NCI-H1436 treated with DMSO at 0.1 percent for 48 hours (cell line): Measurements from ENCODE around the gene USF1.

Experiments
- DNase-seq: peaks from one replicate; lab custom pipeline; 2025; lab: John Stamatoyannopoulos, UW

The USF1 gene, protein sequence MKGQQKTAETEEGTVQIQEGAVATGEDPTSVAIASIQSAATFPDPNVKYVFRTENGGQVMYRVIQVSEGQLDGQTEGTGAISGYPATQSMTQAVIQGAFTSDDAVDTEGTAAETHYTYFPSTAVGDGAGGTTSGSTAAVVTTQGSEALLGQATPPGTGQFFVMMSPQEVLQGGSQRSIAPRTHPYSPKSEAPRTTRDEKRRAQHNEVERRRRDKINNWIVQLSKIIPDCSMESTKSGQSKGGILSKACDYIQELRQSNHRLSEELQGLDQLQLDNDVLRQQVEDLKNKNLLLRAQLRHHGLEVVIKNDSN

DNA sequence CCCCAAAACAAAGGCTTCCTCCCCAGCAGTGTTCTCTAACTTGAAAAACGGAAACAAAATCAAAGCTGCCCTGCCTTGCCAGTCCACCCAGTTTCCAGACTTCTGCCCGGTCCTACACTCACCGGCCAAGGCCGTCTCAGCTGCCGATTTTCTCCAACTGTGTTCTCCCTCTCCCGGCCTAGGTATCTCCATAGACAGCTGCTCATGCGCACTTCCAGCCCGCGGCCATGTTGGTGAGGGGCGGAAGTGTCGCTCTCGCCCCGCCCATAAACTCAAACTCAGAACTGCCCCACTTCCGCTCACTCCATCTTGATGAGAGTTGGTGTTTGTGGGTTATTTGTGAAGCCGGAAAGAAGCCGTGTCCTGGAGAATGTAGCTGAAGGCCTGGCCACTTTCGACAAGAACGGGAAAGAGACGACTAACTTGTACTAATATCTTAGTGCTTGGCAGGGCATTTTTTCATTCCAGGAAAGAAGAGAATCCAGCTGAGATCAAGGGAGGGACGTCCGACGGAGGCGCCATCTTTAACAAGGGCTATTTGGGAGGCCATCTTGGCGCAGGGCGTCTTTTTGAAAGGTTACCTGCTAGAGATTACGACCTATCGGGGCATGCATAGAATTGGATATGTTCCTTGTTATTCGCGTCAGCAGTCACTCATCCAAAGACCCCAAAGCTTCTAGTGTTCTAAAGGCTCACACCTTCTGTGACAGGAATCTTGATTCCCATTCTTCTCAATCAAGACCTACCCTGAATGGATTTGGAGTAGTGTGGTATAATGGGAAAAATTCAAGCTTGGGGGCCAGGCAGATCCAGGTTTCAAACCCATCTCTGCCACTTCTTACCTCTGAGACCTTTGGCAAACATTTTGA is at the start of gene USF1:
TSS of gene USF1 (minus strand) at position 242 of the 869 bp plus-strand sequence. CDS start 2,702 bp downstream, outside the sequence.
- DNase-seq, result peak; percentile 84

DNA sequence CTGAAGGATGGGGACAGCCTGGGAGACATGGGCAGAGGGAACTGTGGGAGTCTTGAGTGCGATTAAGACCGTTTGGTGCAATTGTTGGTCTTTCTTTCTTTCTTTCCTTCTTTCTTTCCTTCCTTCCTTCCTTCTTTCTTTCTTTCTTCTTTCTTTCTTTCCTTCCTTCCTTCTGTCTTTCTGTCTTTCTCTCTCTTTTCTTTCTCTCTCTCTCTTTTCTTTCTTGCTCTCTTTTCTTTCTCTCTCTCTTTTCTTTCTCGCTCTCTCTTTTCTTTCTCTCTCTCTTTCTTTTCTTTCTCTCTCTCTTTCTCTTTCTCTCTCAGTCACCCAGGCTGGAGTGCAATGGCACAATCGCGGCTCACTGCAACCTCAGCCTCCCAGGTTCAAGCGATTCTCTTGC is 49.5 kb upstream of the USF1 start:
- DNase-seq, result no peak

DNA sequence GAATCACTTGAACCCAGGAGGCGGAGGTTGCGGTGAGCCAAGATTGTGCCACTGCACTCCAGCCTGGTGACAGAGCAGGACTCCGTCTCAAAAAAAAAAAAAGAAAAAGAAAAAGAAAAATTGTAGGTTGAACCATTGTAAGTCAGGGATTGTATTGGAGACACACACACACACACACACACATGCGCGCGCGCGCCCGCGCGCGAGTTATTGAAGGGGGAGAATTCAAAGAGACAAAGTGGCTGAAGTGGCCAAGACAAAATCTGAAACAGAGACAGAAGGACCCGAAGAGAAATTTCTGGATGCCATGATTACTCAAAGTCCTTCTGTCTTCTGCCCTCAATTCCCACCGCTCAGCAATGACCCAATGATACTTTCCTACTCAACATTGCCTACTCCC is 48.7 kb upstream of the USF1 start:
- DNase-seq, result no peak

DNA sequence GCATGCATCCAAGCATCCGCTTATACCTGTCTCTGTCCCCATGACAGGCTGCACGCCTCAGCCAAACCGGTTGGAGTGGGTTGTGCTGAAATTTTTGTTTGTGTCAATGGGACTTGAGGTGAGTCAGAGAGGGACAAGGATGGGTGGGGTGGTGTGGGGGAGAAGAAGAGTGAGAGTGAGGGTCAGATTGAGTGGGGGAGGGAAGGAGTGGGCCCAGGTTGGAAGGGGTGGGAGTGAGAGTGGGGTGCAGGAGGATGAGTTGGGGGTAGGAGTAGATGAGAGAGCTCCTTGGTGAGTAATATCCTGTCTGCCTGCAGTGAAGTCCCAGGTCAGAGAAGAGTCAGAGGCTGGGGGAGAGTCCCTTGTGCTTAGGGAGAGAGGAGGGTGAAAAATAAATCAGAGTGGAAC is 46.8 kb upstream of the USF1 start:
- DNase-seq, result no peak

DNA sequence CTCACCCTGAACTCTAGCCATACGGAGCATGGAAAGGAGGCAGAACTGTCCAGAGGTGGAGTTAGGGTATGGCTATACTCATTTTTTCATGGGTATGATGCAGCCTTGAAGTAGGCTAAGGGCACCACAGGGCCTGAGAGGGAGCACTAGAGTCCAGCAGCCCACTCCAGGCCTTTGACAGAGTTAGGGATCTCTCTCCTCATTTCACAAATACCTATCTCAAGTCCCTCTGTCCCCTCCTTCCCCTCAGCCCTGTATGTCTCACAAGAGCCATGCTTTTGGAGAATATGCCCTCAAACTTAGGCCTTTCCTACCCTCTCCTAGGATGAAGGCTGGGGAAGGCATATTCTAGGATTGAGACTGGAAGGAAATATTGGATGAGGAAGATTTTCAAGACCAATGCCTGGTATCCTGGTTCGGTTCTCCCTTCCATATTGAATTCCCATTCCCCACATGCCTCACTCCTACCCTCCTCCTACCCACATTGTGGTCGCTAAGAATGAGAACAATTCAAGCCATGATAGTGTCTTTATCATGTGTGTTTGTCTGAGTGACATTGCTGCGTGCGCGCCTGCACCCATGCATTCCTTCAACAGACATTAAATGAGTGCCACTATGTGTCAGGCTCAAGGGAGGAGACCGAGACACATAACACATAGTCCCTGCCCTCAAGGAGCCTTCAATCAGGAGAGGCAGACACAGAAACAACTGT is 46.2 kb upstream of the USF1 start:
- DNase-seq, result no peak

DNA sequence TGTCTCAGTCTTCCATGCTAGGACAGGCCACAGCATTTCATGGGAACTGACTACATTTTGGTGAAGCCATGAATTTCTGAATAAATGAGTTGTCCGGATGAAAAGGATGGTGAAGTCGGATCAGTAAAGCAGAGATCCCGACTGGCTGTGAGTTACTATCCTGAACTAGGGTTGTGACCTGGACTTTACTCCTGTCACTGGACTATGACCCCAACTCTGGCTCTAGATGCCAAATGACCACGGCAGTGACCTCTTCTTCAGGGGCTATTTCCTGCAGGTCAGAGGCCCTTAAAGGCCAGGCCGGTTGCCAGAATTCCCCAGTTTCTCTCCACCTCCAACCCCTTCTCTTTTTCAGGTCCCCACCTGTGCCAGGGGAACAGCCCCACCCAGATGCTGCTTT is 45.3 kb upstream of the USF1 start:
- DNase-seq, result no peak

DNA sequence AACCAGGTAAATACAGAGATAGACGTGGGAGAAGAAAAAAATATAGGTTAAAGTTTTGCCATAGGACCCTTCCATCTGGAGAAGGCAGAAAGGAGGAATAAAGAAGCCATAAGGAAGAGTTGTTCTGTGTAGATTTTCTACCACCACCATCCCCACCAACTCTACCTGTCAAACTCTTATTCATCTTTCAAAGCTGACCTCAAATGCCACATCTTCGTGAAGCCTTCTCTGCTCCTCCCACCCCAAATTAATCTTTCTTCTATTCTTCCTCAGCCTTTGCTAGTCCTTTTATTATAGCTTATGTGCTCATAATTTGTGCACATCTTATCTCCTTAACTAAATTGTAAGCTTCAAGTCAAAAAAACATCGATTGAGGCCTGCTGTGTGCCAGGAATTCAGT is 44.8 kb upstream of the USF1 start:
- no peak for DNase-seq

DNA sequence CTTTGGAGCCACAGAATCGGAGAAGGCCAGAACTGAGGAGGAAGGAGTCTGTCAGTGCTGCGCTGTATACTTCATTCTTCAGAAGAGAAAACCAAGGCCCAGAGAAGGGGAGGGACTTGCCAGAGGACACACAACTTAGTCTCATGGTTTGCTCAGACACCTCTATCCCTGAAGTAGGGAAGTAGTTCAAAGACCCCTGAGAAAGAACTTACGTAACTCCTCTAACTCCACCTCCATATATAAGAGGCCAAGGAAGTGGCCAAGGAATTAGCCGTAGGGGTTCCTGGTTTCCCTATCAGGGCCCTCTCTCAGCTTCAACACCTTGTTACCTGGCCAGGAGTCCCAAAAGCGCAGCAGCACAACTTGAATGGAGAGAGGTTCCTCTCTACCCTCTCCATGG is 44.2 kb upstream of the USF1 start:
- DNase-seq, result no peak

DNA sequence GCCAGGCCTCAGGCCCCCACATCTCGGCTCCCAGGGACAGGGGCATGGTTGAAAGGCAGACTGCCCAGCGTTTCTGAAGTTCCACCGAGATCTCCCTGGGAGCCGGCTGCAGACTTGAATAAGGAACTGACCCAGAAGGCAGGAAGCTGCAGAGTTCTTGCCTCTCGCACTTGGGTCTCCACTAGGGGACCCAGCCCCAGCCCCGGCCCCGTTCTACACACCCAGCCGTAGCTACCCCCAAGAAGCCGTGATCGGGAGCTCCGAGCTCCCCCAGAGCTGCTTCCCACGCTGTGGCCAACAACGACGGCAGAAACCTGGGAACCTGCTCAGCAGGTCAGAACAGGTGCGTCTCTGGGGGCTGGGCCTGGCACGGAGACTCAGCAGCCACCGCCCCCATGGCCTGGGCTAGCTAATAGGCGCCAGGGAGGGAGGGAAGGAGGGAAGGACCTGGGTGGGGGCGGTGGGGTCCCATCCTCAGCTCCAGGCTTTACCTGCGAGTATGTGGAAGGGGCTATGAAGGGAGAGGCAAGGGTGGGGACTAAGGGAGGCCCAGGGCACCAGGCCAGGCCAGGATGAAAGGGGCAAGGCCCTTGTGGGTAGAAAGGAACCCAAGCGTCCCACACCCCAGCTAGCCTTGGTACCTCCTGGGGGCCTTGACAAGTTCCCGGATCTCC is 43.6 kb upstream of the USF1 start, which contains the start of gene NECTIN4:
TSS of gene NECTIN4 (minus strand) at position 308 of the 674 bp plus-strand sequence. CDS start at position 46, 262 bp downstream.
- DNase-seq, result no peak

DNA sequence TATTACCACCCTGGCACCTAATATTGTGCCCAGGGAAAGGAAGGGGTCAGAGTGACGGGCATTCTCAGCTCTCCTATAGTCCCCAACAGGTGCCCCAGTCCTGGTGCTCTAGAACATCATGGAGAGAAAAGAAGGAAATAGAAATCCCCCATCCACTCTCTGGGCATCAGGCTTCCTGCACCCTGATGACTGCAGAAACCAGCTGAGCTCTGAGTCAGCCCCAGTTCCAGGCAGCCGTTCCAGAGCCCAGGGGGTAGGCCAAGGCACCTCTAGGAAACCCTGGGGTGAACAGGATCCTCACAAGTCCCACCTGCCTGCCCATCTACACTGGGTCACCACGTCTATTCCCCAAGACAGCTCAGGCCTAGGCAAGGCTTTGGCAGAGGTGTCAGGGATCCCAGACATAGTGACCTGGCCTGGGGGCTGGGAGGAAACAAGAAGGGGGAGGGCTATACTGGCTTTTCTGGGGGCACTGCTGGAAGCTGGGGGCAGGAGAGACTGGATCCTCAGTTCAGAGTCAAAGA is 42.9 kb upstream of the USF1 start:
- no peak for DNase-seq

DNA sequence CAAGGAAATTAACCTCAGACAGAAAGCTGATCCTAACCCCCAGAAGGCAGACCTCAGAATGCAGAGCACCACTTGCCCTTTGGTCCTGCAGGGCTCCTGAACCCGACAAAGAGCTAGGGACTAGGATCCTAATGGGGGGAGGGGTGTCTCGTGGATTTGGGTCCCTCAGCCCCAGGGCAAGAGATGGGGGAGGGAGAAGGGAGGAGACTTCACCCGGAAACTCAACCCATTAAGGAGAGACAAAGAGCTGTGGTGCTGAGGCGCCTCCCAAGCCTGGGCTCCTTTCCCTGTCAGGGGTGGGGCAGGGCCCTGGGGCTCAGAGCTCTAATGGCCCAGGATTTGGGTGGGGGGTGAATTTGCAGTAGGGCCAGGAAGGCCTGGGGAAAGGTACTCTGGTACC is 40.7 kb upstream of the USF1 start:
- DNase-seq, result no peak

DNA sequence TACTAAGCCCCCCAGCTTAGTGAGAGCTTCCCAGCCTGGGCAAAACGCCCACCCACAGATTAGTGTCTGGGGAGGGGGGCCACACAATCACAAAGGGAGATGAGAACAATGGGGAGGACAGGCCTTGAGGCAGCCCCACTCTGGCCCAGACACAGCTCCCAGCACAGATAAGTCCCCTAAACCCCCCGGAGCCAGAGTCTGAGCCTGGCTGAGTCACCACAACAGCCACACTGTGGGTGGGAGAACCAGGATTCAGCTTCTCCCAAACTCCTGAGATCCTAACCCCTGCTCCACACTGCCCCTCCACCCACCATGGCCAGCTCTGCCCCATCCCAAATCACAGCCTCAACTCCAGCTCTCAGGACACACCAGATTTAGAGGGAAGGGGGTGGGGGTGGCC is 39.4 kb upstream of the USF1 start:
- no peak for DNase-seq

DNA sequence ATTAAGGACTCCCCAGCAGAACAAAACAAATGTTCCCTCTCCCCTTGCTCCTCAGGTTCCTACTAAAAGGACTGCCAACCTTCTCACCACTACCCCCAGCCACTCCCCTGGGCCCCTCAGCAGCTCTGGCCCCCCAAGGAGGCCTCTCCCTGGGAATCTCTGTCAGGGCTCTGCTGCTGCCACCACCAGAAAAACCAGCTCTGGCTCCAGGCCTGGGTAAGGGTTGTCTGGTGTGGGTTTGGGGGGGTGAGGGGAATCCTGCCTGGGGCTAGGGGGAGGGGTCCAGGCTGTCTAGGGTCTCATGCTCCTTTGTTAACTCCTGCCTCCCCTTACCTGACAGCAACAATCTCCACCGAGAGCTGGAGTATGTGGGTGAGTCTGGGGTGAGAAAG is 38.8 kb upstream of the USF1 start:
- no peak for DNase-seq

DNA sequence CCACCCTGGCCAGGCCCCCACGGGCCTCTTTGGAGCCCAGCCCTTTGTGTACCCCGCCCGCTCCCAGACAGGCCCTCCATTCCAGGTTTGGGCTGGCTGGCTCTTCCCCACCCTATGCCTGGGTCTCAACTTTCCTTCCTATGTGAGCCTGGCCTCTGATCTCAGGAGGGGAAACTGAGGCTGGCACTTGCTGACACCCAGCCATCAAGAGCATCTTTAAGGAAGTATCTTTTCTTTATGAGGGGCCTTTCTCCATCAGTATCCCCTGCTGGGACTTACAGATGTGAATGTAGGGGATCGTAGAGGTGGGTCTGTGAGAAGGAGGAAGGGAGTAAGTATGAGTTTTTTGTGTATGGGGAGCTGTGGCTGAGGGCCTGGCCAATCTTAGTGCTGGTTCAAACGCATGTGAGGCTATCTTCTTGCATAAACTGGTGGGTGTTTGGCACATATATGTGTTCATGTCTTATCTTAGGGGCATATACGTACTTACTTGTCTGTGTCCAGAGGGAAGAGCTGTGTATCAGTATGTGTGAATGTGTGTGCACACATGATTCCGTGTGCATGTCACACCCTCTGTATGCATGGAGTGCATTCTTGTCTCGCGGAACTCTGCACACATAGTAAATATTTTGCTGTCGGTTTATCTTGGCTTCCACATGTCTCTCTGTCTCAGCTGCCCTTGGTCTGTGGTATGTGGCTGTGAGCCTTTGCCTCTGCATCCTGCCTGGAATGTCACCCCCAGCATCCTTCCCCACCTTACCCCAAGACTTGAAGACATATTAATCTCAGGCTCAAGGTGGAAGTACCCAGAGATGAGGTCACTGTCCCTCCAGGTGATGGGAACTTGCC is 38.2 kb upstream of the USF1 start:
- DNase-seq, result no peak

DNA sequence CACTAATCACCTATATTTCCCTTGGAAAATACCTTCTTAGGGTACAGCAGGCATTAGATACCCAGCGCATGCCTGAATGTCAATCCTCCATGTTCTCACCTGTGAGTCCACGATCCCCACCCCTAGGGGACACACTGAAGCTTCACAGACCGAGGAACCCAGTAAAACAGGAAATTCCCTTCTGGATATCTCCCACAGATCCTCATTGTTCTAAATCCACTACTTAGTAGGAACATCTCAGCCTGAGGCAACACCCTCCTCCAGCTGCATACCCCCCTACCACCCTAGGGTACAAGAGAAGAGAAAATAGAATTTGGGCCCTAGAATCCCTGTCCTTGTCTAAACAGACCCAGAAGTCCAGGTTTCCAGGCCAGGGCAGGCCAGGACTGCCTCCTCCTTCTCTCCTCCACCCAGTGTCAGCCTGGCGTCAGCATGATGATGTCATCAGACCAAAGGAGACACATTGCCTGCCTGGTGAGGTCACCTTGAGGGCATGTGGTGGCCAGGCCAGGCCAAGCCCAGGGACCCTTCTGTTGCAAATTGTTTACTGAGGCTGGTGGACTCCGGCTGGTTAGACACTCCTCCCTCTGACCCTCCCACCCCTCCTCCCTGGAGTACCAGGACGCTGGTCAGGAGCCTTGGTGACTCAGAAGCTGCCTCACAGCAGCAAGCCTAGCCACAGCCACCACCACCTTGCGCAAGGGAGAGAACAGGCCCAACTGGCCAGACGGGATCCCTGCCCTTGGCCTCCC is 37.4 kb upstream of the USF1 start:
- no peak for DNase-seq

DNA sequence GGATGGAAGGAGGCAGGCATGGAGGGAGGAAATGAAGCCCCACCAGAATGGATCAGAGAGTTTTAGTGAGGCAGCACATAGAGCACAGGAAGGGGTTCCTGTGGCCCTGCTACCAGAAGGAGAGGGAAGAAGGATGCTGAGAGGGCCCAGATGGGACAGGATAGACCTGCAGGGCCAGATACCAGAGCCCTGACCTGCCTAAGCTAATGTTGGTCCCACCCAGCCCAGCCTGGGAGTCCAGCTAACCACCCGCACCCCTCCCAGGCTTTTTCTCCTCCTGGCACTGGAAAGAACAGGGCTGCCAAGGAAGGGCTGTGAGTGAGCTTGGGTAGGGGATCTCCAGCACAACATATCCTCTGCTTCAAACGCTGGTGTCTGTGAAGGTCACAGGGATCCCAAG is 36.7 kb upstream of the USF1 start:
- DNase-seq, result no peak

DNA sequence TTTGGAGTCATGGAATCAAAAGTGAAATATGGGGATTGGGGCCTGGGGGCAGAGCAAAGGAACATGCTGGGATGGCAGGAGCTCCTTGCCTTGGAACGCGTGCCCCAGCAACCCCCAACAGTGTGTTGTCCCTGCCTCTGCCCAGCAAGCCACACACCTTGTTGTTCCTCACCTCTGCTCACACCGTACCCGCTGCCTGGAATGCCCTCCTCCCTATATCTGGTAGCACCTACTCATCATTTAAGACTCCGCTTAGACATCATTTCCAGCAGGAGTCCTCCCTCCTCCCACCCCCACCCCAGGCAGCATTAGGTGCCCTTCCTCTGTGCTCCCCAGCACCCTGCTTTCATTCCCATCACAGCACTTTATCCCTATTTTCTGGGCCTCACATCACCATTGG is 35.7 kb upstream of the USF1 start:
- no peak for DNase-seq

DNA sequence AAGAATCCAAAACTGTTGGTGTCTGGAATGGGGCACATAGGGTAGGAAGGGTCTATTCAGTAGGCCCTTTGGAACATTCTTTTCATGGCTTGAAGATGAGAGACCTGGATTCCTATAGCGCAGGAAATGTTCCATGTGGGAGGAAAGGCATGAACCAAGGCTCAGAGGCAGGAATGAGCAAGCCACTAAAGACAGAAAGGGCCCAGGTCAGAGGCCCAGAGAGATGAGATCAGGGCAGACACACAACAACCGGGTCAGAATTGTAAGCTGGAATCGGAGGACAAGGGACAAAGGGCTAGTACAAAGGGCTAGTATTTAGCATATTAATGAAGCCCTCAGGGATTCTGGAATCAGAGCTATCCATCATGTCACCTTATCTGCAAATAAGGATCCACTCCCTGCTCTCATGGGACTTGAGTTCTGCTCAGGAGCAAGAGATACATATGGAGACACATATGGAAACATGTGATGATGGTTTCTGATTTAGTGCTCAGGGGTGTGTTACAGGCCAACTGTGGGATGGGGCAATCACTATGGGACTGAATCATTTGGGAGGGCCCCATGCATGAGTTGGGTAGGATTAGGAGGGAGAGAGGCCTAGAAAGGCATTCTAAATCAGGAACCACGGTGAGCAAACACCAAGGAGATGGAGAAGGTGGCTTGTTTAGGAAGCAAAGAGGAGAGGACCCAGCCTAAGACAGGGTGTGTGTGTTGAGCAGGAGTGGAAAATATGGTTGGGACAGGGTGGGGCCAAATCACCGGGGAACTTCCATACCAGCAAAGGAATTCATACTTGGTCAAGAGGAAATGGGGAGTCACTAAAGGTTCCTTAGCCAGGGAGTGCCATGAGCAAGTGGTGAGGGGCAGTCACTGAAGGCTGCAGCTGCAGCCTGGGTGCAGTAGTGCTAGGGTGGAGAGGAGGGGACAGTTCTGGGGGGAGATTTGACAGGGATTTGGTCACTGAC is 34.9 kb upstream of the USF1 start:
- no peak for DNase-seq
